ENCODE measurements around the gene SCUBE2.
"Not testable (repeated sequence)": the region's sequence is repeated elsewhere in the genome, so short reads cannot be mapped to it uniquely, and the experiment has no call there.

SCUBE2 gene

DNA sequence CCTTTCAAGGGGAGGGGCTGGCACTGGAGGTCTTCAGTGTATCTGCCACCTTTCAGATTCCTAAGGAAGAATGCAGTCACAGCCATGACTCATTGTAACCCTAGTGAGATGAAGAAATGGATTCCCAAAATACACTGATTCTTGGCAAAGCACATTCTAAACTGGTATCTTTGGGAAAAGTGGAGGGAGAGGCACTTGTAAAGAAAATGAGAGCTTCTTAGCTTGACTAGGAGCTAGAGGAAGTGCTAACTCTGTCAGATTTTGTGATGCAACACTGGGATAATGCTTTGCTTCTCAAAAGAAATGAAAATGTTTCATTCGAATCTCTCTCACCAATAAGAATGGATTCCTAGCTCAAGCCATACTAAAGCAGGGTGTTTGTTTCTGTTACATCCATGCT is 101.9 kb downstream of the SCUBE2 start:
- Histone ChIP-seq H3K4me1 (ENCODE audit: control insufficient read depth in 1 of 2, insufficient read depth in 1 of 2, low read depth in 1 of 2, low read length in 1 of 2) (no peaks in the 10 kb centered on the region), H3K27ac (no peak overlapping the region), H3K36me3 (no peaks in the 10 kb centered on the region), H3K4me3 (ENCODE audit: low read depth in 1 of 2, low read length in 1 of 2) (no peak overlapping the region), H3K9me3 (no peaks in the 10 kb centered on the region), H3K27me3 (no peaks in the 10 kb centered on the region)
- TF ChIP-seq, protein P1, sequence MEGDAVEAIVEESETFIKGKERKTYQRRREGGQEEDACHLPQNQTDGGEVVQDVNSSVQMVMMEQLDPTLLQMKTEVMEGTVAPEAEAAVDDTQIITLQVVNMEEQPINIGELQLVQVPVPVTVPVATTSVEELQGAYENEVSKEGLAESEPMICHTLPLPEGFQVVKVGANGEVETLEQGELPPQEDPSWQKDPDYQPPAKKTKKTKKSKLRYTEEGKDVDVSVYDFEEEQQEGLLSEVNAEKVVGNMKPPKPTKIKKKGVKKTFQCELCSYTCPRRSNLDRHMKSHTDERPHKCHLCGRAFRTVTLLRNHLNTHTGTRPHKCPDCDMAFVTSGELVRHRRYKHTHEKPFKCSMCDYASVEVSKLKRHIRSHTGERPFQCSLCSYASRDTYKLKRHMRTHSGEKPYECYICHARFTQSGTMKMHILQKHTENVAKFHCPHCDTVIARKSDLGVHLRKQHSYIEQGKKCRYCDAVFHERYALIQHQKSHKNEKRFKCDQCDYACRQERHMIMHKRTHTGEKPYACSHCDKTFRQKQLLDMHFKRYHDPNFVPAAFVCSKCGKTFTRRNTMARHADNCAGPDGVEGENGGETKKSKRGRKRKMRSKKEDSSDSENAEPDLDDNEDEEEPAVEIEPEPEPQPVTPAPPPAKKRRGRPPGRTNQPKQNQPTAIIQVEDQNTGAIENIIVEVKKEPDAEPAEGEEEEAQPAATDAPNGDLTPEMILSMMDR (IDR thresholded peaks at IDR 0.05): no peak

DNA sequence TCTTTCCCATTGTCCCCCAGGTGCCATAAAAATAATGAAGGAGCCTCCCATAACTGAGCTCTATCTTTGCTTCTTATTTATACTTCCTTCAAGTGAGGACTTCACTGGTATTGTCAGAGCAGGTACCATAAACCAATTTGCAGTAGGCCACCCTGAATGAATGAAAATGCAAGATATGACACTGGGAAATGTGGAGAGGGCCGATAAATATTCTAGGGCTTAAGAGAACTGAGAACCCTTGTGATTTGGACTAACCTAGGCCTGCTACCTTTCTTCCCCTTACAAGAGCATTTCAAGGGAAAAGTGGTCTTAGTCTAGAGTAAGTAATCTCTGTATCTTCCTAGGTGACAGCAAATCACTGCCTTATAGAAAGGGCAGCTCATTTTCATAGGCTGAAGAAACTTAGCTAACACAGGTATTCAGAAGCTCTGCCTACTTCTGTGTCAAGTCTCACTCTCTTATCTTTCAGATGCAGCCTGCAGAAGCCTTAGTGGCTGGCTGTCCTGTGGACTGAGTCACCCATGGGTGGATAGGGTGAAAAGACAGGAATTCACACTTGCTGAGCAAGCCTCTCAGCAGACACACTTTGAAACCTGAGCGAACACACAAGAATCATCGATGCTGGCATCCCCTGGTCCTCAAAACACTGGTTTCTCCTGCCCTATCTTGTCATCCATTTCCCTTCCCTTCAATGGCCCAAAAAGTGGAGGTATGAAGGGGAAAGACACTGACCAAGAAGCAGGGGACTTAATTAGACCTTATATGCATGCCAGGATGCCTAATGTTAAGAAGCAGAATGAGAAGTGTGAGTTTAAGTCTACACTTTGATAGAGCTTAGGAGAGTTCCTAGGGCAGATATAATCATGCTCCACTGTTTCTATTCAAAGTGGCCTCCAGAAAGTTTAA is 102.8 kb downstream of the SCUBE2 start:
- Histone ChIP-seq H3K27me3 (no peaks in the 10 kb centered on the region), H3K4me3 (ENCODE audit: low read depth in 1 of 2, low read length in 1 of 2) (no peak overlapping the region), H3K36me3 (no peaks in the 10 kb centered on the region), H3K4me1 (ENCODE audit: control insufficient read depth in 1 of 2, insufficient read depth in 1 of 2, low read depth in 1 of 2, low read length in 1 of 2) (no peaks in the 10 kb centered on the region), H3K9me3 (no peaks in the 10 kb centered on the region), H3K27ac (no peak overlapping the region)
- TF ChIP-seq, protein P1 (IDR thresholded peaks at IDR 0.05): no peak

DNA sequence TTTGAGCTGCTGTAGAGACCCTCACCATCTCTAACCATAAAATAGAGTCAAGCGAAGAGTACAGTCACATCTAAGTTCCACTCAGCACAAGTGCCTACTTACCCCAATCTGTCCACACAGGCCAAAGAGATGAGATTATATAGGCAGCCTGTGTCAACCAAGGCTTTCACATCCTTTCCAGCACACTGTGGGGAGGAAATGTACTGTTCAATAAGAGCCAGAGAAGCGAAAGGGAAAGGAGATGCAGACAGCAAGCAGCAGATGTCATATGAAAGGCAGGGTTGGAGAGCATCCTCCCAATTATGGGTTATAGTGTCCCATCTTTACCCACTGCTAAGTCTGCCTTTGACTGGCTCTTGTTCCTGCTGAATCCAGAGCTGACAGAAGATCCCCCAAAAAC is 104.0 kb downstream of the SCUBE2 start:
- H3K9me3 ChIP-seq: no peaks in the 10 kb centered on the region
- no peak overlapping the region for H3K27ac ChIP-seq
- TF ChIP-seq, protein P1 (IDR thresholded peaks at IDR 0.05): no peak
- H3K36me3 ChIP-seq: no peaks in the 10 kb centered on the region
- H3K4me1 ChIP-seq (ENCODE audit: control insufficient read depth in 1 of 2, insufficient read depth in 1 of 2, low read depth in 1 of 2, low read length in 1 of 2): no peaks in the 10 kb centered on the region
- no peak overlapping the region for H3K4me3 ChIP-seq (ENCODE audit: low read depth in 1 of 2, low read length in 1 of 2)
- no peaks in the 10 kb centered on the region for H3K27me3 ChIP-seq

DNA sequence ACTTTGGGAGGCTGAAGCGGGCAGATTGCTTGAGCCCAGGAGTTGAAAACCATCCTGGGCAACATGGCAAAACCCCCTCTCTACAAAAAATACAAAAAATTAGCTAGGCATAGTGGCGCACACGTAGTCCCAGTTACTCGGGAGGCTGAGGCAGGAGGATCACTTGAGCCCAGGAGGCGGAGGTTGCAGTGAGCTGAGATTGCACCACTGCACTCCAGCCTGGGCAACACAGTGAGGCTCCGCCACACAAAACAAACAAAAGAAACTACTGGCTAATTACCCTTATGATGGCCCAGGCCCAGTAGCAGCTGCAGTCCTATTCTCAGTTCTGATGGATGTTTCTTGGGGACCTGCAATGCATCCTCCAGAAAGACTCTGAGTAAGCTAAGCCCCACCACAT is 104.6 kb downstream of the SCUBE2 start:
- not testable (repeated sequence) for H3K9me3 ChIP-seq, H3K36me3 ChIP-seq

DNA sequence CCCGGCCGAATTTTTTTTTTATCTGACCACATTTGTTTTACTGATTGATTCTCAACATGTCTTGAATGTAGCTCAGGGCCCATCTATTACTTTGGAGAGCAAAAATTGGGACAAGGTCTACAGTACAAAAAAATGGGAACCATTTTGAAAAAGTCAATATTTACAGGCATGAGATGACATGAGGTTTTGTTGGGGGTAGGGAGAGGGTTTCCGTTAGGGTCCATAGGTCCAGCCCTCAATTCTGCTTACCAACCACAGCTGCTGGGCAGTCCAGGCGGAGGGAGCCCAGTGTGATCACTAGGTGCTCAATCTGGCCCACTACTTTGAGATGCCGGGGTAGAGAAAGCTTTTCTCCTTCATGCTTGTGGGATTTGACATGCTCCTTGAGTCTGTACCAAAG is 105.9 kb downstream of the SCUBE2 start:
- no peak overlapping the region for H3K27ac ChIP-seq
- TF ChIP-seq, protein P1 (IDR thresholded peaks at IDR 0.05): no peak

More for the DNA sequence above, 104.6 kb downstream of the SCUBE2 start:
- H3K4me1 ChIP-seq (ENCODE audit: control insufficient read depth in 1 of 2, insufficient read depth in 1 of 2, low read depth in 1 of 2, low read length in 1 of 2); H3K4me3 ChIP-seq (ENCODE audit: low read depth in 1 of 2, low read length in 1 of 2); H3K27me3 ChIP-seq; H3K27ac ChIP-seq: not testable (repeated sequence)

DNA sequence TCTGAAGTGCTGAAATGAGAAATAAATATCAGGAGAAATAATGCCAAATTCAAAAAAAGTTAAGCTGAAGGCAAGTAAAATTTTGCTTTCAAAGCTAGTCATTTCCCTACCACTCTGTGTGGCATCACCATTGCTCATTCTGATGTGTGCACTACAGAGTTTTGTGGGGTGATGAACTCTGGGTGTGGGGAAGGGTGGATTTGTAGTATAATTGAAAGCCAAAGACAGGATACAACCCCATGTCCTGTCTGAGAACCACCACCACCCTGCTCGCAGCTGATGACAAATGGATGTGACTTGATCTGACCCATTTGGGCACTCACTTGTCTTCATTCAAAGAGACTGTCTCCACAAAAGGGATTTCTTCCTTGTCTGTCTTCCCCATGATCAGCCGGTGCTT is 107.8 kb downstream of the SCUBE2 start:
- no peaks in the 10 kb centered on the region for H3K4me1 ChIP-seq (ENCODE audit: control insufficient read depth in 1 of 2, insufficient read depth in 1 of 2, low read depth in 1 of 2, low read length in 1 of 2)
- no peaks in the 10 kb centered on the region for H3K27me3 ChIP-seq
- H3K4me3 ChIP-seq (ENCODE audit: low read depth in 1 of 2, low read length in 1 of 2): no peak overlapping the region
- no peak overlapping the region for H3K27ac ChIP-seq
- no peaks in the 10 kb centered on the region for H3K9me3 ChIP-seq
- TF ChIP-seq, protein P1 (IDR thresholded peaks at IDR 0.05): no peak
- H3K36me3 ChIP-seq: no peaks in the 10 kb centered on the region

More for the DNA sequence above, 105.9 kb downstream of the SCUBE2 start:
- Histone ChIP-seq H3K9me3 (no peaks in the 10 kb centered on the region), H3K4me3 (ENCODE audit: low read depth in 1 of 2, low read length in 1 of 2) (no peak overlapping the region), H3K27me3 (no peaks in the 10 kb centered on the region), H3K4me1 (ENCODE audit: control insufficient read depth in 1 of 2, insufficient read depth in 1 of 2, low read depth in 1 of 2, low read length in 1 of 2) (no peaks in the 10 kb centered on the region), H3K36me3 (no peaks in the 10 kb centered on the region)

All from neutrophil (primary cell).